RWPE1 (cell line): Measurements from ENCODE around the gene POFUT1.

Experiments
- CTCF ChIA-PET: fragments of 350-600 bp; sonication (Branson Sonifier 250); formaldehyde crosslinking; extraction: SDS; loops from one replicate; lab custom pipeline; 2021; lab: Yijun Ruan, JAX
- POLR2A ChIA-PET: fragments of 400-600 bp; formaldehyde crosslinking; extraction: SDS; loops from one replicate; lab custom pipeline; 2020; ENCODE audit warnings: antibody characterized with exemption; ENCODE audit not compliant: low non-redundant PET; lab: Yijun Ruan, JAX
- DNase-seq: peaks from one replicate; pipeline ENCODE4 v3.0.0; 2012; ENCODE audit warnings: low spot score
- H3K27ac ChIP-seq: fragments of 450-650 bp; 2 replicates; pipeline ENCODE4 v1.5.1; 2017
- TF ChIP-seq, protein P1 (sequence below): fragments of 450-650 bp; conservative IDR thresholded peaks from 2 replicates; pipeline ENCODE4 v1.5.1; 2017; ENCODE audit warnings: low read depth, mild to moderate bottlenecking

POFUT1 gene

DNA sequence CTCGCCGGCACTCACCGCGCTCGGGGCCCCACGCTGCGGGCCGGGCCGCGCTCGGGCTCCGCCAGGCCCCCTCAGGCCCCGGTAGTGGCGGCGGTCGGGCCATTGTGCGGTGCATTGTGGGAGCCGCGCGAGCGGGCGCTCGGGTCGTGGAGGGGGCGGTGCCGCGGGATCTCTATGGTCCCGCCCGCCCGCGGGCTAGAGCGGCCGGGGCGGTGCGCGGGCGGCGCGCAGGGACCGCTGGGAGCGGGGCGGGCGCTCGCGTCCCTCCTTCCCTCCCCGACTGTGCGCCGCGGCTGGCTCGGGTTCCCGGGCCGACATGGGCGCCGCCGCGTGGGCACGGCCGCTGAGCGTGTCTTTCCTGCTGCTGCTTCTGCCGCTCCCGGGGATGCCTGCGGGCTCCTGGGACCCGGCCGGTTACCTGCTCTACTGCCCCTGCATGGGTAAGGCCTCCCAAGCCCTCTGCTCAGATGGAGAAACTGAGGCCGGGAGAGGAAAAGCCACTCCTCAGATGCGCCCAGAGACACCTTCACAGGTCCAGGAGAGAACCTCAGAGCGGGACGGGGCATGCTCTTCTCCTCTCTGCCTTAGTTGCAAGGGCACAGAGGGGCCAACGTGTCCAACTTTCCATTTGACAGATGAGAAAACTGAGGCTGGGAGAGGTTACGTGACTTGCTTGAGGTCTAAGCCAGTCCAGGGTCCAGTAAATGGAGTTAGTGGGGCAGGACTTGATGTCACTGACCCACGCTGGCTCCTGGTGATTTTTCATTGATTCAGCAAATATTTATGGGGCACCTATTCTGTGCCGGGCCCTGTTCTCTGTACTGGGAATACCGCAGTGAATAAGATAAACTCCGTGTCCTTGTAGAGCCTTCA, at the start of gene POFUT1, which contains the start of gene PLAGL2:
POFUT1 (plus strand) TSS at position 255 of the 873 bp plus-strand sequence; CDS start at position 317, 62 bp downstream.
PLAGL2 (minus strand) TSS at position 118 of the 873 bp plus-strand sequence. CDS start 5,565 bp downstream, outside the sequence.
- peak within 1 kb of the TSS; percentile 76 for H3K27ac ChIP-seq
- peak; percentile 99 for DNase-seq
- CTCF ChIA-PET: interaction anchor here (0.6 kb wide), 1 partner anchor 89 kb away, joined by 4 read pairs; no protein-coding TSS in a partner anchor
- TF ChIP-seq, protein P1, sequence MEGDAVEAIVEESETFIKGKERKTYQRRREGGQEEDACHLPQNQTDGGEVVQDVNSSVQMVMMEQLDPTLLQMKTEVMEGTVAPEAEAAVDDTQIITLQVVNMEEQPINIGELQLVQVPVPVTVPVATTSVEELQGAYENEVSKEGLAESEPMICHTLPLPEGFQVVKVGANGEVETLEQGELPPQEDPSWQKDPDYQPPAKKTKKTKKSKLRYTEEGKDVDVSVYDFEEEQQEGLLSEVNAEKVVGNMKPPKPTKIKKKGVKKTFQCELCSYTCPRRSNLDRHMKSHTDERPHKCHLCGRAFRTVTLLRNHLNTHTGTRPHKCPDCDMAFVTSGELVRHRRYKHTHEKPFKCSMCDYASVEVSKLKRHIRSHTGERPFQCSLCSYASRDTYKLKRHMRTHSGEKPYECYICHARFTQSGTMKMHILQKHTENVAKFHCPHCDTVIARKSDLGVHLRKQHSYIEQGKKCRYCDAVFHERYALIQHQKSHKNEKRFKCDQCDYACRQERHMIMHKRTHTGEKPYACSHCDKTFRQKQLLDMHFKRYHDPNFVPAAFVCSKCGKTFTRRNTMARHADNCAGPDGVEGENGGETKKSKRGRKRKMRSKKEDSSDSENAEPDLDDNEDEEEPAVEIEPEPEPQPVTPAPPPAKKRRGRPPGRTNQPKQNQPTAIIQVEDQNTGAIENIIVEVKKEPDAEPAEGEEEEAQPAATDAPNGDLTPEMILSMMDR: no peak
- POLR2A ChIA-PET: no interaction called here

DNA sequence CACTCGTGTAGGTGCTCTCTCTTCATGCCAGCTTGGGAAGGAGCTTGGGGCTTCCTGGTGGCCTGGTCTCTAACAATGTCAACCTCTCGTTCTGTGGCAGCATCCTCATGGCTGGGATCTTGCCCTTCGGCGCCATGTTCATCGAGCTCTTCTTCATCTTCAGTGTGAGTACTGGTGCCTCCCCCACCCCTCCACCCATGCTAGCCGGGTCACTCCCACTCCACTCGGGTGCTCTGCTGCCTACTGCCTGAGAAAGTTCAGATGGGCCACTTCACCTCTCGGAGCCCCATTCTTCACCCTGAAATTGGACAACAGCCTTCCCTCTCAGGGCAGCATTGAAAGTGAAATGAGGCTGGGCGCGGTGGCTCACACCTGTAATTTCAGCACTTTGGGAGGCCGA, 49.3 kb upstream of the POFUT1 start:
- CTCF ChIA-PET: interaction anchor here (0.7 to 1.4 kb wide), 2 partner anchors 236 to 305 kb away, joined by 3 to 4 read pairs; no protein-coding TSS in a partner anchor
- POLR2A ChIA-PET: interaction anchor here (0.5 kb wide), 1 partner anchor 150 kb away, joined by 4 read pairs; no protein-coding TSS in a partner anchor
- TF ChIP-seq, protein P1: no peak
- DNase-seq: no peak
- no peak overlapping the region for H3K27ac ChIP-seq

DNA sequence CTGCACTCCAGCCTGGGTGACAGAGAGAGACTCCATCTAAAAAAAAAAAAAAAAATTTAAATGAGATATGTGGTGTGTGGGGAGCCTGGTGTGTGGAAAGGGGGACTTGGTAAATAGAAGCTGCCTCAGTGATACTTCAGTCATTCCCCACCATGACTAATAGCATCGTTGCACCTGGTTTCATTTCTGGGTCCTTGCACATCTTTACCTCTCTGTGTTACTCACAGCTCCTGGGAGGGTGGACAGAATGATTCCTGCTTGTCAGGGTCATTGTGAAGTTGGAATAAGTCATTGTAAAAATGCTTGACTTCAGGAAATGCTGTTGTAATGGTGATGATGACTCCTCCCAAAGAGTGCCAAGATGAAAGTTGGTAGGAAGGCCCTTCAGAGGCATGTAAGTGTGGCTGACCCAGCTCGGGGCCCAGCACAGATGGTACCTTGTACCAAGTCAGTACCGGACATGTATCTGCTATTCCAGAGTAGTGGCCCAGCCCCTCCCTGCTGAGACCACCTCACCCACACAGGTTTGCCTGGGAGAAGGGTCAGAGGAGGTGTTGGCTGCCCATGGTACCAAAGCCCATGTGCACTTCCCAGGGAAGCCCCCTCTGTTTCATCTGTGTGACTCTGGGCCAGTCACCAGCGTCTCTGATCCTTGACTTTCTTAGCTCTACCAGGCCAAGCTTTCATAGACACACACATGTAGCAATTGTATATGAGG, 48.6 kb upstream of the POFUT1 start:
- H3K27ac ChIP-seq: 0 out of 2 replicates have a peak overlapping the region, but pooled peaks have one; percentile 3
- TF ChIP-seq, protein P1: no peak
- CTCF ChIA-PET: interaction anchor here (0.6 to 1.4 kb wide), 3 partner anchors 236 to 1268 kb away, joined by 3 to 4 read pairs (median 3); no protein-coding TSS in a partner anchor
- POLR2A ChIA-PET: no interaction called here
- DNase-seq: no peak

DNA sequence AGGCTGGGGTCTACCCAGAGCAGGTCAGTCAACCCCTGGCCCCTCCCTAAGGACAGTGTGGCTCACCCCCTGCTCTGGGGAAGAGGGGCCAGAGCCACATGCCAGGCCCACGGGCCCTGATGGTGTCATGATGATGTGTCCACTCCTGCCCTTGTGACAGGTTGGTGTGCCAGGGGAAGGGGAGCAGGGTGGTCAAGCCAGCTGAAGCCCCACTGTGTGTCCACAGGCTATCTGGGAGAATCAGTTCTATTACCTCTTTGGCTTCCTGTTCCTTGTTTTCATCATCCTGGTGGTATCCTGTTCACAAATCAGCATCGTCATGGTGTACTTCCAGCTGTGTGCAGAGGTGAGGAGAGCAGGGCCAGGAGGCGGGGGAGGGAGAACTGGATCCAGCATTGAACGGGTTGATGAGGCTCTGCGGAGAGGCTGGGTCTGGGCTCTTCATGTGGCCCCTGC, 47.9 kb upstream of the POFUT1 start:
- 0 out of 2 replicates have a peak overlapping the region, but pooled peaks have one; percentile 3 for H3K27ac ChIP-seq
- TF ChIP-seq, protein P1: no peak
- ChIA-PET POLR2A (no interaction called here), CTCF (no interaction called here)
- no peak for DNase-seq

DNA sequence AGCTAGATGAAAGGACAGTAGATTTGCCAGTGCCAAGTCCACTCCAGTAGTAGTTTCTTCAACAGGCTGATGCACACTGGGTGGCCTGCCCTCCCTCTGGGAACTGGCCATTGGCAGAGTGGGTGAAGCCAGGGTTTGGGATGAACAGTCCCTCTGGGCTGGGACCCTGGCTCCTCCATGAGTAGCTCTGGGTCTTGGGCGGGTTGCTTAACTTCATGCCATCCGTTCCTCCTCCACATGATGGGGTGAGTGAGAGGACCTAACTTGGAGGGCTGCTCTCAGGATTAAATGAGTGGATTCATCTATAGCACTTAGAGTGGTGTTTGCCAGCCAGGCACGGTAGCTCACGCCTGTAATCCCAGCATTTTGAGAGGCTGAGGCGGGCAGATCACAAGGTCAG, 47.3 kb upstream of the POFUT1 start:
- TF ChIP-seq, protein P1: no peak
- ChIA-PET CTCF (interaction anchor here (0.6 kb wide), 1 partner anchor 352 kb away, joined by 3 read pairs; no protein-coding TSS in a partner anchor), POLR2A (no interaction called here)
- H3K27ac ChIP-seq: no peak overlapping the region
- no peak for DNase-seq

DNA sequence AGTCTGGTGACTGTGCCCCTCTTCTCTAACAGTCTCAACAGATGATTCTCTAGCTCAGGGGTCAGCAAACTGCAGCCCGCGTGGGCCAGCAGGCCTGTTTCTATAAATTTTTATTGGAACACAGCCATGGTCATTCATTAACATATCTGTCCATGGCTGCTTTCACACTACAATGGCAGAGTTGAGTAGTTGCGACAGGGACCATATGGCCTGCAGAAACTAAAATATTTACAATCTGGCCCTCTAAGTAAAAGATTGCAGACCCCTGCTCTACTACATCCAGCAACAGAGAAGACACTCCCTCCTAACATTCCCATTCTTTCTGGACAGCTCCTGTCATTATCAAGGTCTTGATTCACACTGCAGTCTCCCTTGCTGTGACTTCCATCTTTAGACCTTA, 45.3 kb upstream of the POFUT1 start:
- ChIA-PET CTCF (no interaction called here), POLR2A (no interaction called here)
- DNase-seq: no peak
- H3K27ac ChIP-seq: no peak overlapping the region
- TF ChIP-seq, protein P1: no peak
